Epithelial cell of esophagus (primary cell): ENCODE results near the gene ZFP62.

ENCODE experiments used
- DNase-seq: peaks from one replicate; pipeline ENCODE4 v3.0.0; 2010; ENCODE audit warnings: low read depth
- H3K4me3 ChIP-seq: 2 replicates; pipeline ENCODE4 v1.5.1; 2011; ENCODE audit warnings: mild to moderate bottlenecking, low read length, control low read depth
- TF ChIP-seq, protein P1 (sequence below): IDR thresholded peaks from 2 replicates; pipeline ENCODE4 v1.5.1; 2011; ENCODE audit warnings: low read depth, mild to moderate bottlenecking, low read length, control low read depth, inconsistent platforms; ENCODE audit not compliant: insufficient read depth; ENCODE audit errors: missing control alignments

ZFP62 gene

DNA sequence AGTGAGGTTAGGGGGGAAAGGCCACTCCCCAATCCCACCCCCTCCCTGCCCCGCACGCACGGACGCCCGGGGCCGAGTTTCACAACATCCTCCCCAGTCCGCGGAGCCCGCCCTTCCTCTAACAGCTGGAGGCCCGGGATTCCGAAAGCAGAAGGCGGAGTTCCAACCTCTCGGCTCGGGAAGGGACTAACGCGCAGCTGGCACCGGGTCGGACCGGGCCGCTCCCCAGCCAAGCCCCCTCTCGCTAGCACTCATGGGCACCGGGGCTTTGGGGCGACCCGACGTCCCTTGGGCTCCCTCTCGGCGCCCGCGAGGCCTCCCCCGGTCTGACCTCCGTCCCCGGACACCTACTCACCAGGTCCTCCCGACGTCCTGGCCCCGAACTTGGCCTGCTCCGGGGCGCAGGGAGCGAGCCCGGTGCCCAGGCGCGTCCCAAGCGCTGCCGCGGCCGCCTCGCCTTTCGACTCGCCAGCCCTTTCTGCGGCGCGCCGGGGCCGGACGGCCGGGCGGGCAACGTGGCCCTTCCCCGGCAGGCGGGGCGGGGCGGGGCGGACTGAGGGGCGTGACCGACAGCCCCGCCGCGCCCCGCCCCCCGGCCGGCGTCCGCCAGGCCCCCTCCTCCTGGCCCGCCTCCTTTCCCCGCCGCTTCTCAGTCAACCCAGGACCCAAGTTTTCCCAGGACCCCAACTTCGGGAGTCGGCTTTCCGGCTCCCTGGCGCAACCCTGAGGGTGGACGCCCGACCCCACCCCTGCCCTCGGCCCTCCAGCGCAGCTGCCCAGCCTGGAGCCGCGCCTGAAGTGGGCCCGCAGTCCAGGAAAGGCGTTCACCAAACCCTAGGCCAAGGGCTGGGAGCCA is 58.5 kb downstream of the ZFP62 start, which contains the start of gene MGAT1:
MGAT1 (minus strand) TSS at position 482 of the 856 bp plus-strand sequence. CDS start 9,835 bp downstream, outside the sequence.
- TF ChIP-seq, protein P1, sequence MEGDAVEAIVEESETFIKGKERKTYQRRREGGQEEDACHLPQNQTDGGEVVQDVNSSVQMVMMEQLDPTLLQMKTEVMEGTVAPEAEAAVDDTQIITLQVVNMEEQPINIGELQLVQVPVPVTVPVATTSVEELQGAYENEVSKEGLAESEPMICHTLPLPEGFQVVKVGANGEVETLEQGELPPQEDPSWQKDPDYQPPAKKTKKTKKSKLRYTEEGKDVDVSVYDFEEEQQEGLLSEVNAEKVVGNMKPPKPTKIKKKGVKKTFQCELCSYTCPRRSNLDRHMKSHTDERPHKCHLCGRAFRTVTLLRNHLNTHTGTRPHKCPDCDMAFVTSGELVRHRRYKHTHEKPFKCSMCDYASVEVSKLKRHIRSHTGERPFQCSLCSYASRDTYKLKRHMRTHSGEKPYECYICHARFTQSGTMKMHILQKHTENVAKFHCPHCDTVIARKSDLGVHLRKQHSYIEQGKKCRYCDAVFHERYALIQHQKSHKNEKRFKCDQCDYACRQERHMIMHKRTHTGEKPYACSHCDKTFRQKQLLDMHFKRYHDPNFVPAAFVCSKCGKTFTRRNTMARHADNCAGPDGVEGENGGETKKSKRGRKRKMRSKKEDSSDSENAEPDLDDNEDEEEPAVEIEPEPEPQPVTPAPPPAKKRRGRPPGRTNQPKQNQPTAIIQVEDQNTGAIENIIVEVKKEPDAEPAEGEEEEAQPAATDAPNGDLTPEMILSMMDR = no peak
- peak within 1 kb of the TSS; percentile 83 for H3K4me3 ChIP-seq

DNA sequence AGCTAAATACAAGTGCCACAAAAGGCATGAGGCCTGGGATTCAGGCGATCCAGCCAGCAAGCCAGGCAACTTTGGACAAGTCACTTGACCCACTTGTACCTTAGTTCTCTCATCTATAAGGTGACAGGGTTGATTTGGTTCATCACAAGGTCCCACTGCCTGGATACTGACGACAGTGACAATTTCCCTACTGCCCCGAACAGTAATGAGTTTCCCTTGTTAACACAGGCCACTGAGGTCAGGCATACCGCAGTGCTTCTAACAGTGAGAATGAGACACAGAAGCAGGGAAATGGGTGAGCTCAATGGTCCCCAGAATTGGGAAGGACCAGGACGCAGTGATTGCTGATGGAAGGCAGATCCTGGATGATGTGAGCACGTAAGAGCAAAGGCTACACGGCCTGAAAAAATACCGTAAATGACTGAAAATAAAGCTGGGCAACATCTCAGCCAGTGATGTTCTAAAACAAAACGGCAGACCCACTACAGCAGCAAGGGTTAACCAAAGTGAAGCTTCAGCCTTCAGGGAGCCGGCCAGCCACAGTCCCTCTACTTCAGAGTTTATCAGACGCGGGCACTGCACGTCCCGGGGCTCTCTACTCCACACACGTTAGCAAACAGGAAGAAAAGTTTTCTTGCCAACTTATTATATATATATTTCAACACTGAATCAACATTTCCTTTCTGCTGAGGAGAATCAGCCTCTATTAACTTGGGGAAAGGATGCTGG is 59.3 kb downstream of the ZFP62 start:
- no peak for DNase-seq

More for the DNA sequence above, 58.5 kb downstream of the ZFP62 start, which contains the start of gene MGAT1:
- peak; percentile 86 for DNase-seq

DNA sequence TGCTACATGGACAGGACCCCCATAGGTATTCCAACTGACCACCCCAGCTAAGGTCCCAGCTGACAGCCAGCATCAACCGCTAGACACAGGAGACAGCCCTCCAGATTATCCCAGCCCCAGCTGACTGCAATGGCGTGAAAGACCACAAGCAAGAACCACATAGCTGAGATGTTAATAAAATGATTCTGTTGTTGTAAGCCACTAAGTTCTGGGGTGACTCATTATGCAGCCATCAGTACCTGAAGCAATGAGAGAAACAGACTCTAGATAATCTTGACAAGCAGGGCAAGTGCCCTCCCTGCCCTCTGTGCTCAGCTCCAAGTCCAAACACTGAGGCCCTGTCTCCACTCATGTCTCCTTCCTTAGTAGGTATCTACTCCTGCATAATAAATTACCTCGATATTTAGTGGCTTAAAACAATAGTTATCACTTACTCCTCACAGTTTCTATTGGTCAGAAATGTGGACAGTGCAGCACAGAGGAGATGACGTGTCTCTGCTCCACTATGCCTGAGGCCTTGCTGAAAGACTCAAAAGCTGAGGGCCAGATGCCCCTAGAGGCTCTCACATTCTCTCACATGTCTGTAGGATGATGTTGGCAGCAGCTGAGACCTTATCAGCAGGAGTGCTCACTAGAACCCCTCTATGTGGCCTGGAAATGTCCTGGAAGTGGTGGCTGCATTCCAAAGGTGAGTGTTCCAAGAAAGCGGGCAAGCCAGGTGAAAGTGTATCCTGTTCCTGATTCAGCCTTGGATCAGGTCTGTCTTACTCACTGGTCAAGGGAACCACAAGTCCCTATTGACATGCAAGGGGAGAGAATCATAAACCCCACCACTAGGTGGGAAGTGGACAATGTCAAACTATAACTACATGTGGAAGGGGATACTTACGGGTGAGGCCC is 60.9 kb downstream of the ZFP62 start:
- TF ChIP-seq, protein P1 = peak; percentile 19
- peak; percentile 87 for DNase-seq
- no peak overlapping the region for H3K4me3 ChIP-seq

More for the DNA sequence above, 59.3 kb downstream of the ZFP62 start:
- TF ChIP-seq, protein P1 = no peak
- peak overlapping the region; percentile 83 for H3K4me3 ChIP-seq

DNA sequence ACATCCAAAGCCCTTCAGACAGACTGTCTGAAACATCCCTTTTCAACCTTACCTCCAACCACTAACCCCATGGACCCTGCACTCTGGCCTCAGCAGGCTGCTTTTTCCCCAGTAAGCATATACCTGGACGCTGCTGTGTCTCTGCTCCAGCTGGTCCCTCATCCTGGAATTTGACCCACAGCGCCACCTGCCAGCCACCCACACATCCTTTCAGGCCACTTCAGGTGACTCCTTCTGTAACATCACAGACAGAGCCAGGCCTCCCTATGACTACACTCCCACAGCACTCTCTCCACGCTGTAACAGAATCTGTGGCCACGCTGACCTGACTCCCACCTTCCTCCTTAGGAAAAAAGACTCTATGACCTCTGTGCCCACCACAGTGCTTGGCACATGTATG is 61.9 kb downstream of the ZFP62 start:
- TF ChIP-seq, protein P1 = peak; percentile 43
- H3K4me3 ChIP-seq = no peak overlapping the region
- DNase-seq = peak; percentile 49

DNA sequence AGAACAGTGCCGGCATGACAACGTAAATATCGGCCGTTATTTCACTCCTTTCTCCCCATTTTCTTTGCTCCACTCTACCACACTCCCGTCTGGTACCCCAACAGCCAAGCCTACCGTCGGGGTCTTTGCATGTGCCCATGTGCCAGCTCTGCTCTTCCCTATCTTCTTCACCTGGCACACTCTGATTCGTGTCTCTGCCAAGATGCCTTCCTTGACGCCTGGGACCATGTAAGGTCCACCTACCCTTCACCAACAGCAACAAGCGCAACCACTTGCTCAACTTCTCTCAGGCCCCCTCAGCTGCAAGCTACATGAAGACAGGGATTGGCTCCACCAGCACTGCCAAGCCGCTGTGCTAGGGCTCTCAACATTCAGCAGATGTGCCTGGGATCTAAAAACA is 62.9 kb downstream of the ZFP62 start:
- TF ChIP-seq, protein P1 = no peak
- H3K4me3 ChIP-seq = no peak overlapping the region
- DNase-seq = no peak
